GM21515 (cell line): Measurements from ENCODE around the gene OR52J3.

ENCODE experiments used
- ATAC-seq: cut with Tn5 transposase; IDR thresholded peaks from one replicate; pipeline ENCODE4 v1.9.1; 2021; ENCODE audit not compliant: unreplicated experiment

The OR52J3 gene

GRCh38 chr11:5092821-5093585 is 46.7 kb downstream of the OR52J3 start:
- ATAC-seq: no peak

- no peak for ATAC-seq
Observed at GRCh38 chr11:5096011-5096410, 49.7 kb downstream of the OR52J3 start.
